GM19193 (cell line): Measurements from ENCODE around the gene BMPR1B.

Experiments
- POLR2A ChIP-seq: IDR thresholded peaks from 4 replicates; pipeline ENCODE4 v1.6.1; 2011; ENCODE audit not compliant: insufficient read depth, insufficient read length; ENCODE audit errors: extremely low read depth

Gene BMPR1B

DNA sequence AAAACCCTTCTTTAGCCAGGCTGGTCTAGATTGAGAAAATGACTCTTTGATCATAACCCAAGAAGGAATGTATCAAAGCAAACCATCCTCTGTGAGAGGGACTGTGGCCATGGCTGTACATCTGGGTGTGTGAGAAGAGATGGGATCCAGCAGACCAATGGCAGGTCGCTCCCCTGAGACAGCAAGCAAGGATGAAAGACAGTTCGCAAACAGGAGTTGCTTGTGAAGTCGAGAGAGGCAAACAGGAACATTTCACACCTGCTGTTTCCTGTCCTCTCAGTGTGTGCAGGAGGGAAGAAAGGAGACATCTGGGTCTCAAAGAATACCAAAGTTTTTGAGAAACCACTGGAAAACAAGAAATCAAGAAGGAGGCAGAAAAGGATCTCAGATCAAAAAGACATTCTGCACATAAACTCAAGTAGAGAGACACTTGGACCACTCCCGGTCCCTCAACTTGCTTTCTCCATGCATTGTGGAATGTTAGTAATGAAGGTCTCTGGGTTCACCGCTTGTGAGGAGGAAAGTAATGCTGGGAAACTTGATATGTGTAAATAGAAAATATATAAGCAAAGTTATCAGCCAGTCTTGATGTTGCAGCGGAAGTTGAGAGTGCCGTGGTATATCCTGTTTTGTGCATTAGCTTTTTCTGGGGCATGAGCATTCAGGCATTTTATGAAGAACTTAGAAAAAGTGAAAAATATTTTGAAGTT lies 327.5 kb downstream of the BMPR1B start:
- TF ChIP-seq POLR2A: no peak

DNA sequence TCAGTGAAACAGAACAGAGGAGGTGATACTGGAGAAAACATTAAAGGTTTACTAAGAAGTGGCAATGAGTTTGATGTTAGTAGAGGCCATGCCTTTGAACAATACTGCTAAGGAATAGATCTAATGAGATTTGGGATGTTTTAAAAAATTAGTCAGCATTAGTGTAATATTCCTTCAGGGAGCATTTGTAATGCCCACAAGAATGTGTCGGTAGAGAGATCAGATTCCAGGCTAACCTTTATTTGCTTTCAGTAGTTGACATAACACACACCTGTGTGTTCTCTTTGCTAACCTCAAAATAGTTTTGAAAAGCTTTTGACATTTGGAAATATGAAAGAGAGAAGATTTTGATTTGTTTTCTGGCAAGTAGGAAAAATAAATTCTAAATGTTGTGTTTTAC lies 328.8 kb downstream of the BMPR1B start:
- TF ChIP-seq POLR2A: no peak

DNA sequence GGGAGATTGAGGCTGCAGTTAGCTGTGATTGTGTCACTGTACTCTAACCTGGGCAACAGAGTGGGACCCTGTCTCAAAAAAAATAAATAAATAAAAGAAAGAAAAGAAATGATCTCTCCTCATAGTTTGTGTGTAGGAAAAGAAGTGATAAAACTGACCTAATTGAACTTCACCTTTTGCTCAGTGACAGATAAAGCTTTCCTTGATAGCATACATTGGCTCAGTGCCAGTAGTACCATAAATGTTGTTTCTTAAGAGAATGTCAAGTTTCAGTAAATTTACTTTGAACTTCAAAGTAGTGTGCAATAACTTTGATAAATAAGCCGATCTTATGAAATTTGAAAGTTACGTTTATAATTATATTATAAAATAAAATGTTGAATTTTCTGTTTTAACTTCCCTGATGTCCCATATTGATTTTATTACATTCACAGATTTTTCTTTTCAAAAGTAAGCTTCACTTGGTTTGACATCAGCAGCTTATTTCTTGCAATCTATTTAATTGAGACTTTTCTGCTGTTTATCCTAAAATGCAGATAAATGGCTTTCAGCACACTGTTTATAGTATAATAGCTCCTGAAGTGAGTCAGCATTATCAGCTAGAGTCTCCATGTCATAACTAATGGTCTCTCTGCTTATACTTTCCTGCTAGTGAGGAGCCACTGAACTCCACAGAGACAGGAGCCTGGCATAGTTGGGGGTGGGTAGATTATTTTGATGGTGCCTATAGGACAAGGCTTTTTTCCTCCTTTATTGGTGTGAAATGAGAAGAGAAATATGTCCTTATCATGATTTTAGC lies 330.1 kb downstream of the BMPR1B start:
- no peak for TF ChIP-seq POLR2A

DNA sequence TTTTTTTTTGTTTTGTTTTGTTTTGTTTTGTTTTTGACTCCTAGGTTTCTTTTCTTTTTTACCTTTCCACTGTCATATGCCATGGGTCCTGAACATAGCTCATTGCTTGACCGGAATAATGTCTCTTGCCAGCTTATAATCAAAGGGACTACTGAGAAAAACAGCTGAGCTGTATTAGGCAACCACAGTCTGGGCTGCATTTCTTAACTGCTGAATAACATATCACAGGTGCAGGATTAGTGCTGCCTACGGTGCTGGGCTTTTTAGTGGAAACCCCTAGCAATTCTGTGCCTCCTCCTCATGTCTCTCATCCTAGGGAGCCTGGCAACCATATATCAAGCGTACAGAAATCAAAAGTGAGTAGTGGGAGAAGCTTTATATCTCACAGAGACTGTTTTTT lies 333.5 kb downstream of the BMPR1B start:
- TF ChIP-seq POLR2A: no peak

DNA sequence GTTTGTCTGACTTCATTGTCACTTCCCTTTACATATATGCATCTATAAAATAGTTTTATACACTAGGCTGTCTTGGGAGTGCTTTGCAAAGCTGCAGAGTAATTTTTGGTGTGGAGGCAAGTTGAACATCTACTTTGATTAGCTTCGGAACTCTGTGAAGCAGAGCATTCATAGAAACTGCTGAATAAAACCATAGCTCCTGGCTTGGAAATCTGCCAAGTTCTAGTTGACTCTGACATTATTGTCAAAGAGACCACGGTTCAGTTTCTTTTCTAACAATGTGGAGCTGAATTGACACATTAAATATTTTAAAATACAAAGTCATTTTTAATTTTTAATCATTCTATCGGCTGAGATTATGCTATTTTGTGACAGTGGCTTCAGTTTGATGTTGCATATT lies 335.0 kb downstream of the BMPR1B start:
- no peak for TF ChIP-seq POLR2A

DNA sequence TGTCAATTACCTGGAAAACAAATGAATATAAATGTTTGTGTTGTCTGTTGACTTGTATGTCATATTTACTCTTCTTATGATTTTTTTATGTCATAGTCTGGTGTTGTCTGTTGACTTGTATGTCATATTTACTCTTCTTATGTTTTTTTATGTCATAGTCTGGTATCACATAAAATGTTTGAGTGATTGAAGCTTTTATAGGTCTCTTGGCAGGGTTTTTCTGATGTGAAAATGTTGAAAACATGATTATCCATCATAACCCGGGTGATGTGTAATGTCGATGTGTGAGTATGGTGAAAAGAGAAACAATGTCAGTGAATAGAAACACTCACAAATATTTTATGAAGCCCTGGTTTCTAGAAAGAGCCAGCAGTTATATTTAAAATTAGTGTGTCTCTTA lies 335.7 kb downstream of the BMPR1B start:
- TF ChIP-seq POLR2A: no peak

DNA sequence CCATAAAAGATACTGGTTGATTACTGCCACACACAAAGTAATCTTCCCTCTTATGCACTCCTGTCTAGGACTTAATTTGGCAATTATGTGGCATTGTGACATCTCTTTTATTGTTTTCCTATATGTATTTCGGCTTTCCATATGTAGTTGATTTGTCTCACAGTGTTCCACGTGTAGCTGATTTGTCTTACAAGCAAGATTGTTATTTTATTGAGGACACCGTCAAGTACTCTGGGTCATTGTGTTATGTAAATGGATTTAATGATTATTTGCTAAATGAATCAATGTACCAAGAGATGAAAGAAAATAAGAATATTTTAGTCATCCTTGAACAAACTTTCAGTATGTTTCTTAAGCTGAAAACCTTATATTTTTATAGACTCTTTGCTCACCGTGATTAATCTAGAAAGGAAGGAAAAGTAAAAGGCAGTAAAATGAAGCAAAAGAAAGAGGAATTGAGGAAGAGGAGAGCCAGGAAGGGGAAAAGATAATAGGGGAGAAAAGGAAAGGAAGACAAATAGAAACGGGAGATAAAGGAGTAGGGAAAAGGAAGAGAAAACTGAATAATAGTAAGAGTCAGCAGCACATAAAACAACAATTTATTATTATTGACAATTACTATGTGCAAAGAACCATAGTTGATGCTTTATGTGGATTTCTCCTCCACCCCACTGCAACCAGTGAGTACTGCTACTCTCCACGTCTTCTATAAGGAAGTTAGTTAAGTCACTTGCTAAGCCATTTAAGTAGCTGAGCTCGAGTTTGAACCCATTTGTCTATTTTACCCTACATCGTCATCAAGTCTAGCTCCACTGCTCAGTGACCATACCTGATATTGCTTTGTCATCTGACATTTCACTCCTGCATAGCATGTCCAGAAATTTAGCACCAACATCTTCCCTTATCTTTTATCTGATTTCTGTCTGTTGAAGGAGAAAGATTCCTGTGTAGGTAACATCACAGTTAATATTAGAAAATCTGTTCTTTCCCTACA lies 336.5 kb downstream of the BMPR1B start:
- TF ChIP-seq POLR2A: no peak

DNA sequence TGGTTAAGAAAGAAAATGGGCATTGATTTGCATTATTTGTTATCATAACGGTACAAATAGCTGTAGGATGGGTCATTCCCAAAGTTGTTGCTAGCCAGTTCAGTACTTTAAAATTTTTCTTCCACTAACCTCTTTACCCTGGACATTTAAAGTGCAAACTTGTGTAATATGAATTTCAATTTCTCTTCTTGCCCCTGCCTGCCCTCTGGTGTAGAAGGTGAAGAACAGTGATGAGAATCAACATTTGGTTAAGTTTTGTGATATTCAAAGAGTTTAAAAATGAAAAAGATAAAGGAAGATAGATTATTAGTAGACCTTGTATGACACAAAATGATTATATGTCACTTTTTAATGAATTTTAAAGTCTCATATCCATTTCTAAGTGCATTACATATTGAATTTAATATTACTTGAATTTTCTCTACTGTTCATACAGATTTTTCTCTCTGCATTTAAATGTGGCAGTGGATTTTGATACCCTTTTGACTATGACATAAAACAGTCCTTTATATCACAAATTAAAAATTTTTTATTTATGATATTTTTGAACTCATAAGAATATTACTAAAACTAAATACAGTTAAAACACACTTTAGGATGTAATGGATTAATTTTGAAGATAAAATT lies 337.7 kb downstream of the BMPR1B start:
- no peak for TF ChIP-seq POLR2A

DNA sequence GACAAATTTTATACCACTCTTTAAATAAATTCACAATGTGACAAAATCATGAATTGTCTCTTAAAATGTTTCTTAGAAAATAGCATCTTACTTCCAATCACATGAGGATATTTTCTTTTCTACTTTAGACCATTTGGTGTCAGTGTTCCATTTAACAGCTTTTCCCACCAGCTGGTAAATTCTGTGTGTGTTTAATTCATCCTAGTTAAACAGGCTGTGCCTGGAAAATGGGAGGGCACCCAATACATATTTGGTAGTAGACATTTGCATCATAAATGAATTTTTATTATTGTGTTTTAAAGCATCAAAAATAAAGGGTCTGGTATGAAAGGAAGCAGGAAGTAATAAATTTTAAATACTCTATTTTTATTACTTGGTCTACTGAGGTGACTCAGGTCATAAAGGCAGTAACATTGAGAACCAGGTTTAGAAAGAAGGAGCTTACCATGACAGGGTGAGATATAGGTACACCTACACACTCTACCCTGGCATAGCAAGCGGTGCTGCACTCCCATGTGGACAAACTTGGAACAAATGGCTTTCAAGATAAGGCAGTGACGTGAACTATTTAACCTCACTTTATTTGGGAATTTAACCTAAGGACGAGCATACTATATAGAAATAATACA lies 344.5 kb downstream of the BMPR1B start:
- no peak for TF ChIP-seq POLR2A

DNA sequence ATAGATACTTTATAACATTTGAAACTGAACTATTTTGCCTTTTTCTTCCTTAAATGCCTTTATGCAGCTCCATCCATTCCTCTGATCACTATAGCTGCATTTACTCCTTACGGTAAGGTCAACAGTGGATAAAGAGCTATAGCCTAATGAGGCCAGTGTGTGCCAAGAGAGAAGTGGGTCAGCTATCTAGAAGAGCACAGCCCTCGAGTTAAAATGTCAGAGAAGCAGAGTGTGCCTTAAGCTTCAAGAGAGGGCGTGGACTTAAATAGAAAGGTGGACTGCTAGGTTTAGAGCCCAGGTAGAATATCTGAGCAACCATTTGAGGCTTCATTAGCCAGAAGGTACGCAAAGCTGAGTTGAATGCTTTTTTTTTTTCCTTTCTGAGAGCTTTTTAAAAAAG lies 347.4 kb downstream of the BMPR1B start:
- TF ChIP-seq POLR2A: no peak

DNA sequence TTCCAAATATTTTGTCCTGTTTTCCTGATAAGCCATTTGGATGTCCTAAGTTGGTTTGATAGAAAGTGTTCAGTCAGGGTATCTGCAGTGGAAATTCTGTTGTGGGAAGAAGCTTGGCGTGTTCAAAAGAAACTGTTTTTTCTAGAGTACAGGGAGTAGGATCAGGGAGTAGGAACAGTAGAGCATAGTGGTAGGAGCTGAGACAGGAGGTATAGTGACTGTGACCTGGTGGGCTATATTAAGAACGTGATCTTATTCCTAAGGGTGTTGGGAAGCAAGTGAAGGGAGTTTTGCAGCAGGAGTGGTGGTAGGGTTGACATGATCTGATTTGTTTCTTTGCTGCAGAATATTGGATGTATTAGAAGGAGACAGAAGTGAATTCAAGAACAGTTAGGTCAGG lies 348.2 kb downstream of the BMPR1B start:
- no peak for TF ChIP-seq POLR2A

DNA sequence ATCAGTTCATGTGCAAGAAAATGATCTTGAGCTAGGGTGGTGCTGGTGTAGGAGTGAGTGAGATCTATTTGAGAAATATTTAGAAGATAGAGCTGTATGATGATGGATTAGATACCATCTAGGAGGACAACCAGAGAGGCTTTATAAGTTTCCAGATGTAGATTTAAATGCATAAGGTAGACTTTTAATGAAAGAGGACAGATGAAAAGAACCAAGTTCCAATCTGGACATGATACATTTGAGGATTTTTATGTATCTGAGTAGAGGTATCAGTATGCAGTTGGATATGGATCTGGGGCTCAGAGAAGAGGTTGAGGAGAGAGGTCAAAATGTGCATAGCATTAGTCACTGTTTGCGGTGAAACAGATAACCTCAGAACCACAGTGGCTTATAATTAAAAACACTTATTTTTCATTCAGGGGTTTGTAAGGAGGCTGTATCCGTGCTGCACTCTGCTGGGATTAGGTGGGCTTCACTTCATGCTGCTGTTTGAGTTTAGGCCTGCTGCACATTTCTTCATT lies 348.7 kb downstream of the BMPR1B start:
- TF ChIP-seq POLR2A: no peak

DNA sequence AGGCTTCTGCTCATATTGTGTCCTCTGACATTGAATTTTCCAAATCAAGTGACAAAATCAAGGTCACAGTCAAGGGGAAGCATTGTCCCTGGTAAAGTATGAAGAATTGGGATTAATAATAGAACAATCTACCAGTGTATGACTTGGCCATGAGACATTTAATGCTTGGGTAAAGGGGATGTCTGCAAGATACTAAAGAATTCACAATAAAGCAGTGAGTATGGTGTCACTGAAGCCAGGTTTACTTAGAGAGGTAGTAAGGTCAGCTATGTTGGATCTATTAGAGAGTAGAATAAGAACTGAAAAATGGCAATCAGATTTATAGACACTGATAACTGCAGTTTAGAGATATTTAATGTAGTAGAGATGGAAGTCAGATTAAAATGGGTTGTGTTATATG lies 349.2 kb downstream of the BMPR1B start:
- no peak for TF ChIP-seq POLR2A

DNA sequence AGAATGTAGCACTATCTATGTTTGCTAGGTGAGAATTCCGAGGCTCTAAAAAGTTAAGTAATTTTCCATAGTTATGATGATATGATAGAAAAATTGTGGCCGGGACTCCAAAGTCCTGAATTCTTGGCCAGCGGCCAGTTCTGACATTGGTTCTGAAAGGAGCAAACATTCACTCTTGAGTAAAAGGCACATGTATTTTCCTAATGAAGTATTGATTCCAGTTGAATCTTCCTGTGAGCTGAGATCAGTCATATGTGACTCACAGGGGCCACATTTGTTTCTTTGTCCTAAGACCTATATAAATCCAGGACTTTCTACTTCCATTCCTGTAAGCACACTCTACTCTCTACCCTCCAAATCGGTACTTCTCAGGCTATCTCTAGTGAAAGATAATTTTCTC lies 349.9 kb downstream of the BMPR1B start:
- no peak for TF ChIP-seq POLR2A

DNA sequence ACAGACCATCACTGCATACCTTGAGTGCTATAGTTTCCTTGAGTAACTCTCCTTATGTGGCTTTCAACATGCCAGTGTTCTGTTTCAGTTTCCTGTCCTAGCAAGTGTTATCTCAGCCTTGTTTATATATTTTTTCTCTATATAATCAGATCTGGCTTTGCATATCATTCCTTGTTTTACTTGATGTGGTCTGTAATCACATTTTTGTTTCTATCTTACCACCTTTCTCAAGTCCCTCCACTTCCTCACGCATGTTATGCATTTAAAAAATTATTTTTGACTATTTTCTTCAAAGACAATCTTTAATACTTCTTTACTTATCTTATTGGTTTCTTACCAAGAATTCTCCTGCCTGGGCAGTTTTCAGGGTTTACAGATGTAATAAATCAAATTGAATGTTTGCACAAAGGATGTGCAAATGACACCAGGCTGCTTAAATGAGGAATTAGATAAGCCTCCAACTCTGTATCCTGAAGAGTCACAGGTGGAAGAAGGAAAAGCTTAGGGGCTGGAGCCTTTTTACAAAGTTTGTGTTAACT lies 351.2 kb downstream of the BMPR1B start:
- TF ChIP-seq POLR2A: no peak

DNA sequence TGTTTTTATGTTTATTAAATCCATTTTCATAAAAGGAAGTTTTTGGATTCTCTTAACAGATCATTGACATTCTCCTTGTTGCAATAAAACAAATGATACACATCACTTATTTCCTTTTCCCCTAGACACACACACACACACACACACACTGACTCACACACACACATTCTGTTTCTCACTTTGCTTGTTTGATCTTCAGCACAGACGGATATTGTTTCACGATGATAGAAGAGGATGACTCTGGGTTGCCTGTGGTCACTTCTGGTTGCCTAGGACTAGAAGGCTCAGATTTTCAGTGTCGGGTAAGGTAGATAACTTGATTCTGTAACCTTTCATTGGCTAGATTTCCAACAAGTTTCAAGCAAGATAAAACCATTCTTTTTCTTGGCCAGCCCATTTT lies 356.8 kb downstream of the BMPR1B start:
- TF ChIP-seq POLR2A: no peak
